HG03159 (cell line): ENCODE data around the gene CNTNAP2.

Experiments used
- ATAC-seq: cut with Tn5 transposase; IDR thresholded peaks from one replicate; pipeline ENCODE4 v1.9.1; 2021; ENCODE audit warnings: mild to moderate bottlenecking, moderate library complexity; ENCODE audit not compliant: unreplicated experiment

CNTNAP2 gene

GRCh38 chr7:148210804-148211325 is 2094.3 kb downstream of the CNTNAP2 start:
- no peak for ATAC-seq

- no peak for ATAC-seq
Measured at GRCh38 chr7:148211740-148212151, 2095.1 kb downstream of the CNTNAP2 start.

- ATAC-seq: no peak
Measured at GRCh38 chr7:148212731-148213130, 2096.1 kb downstream of the CNTNAP2 start.

GRCh38 chr7:148214101-148214500 is 2097.5 kb downstream of the CNTNAP2 start:
- no peak for ATAC-seq

GRCh38 chr7:148218603-148219002 is 2102.0 kb downstream of the CNTNAP2 start:
- no peak for ATAC-seq

- ATAC-seq: no peak
Measured at GRCh38 chr7:148222721-148223120, 2106.1 kb downstream of the CNTNAP2 start.

- no peak for ATAC-seq
Measured at GRCh38 chr7:148223160-148223559, 2106.6 kb downstream of the CNTNAP2 start.

GRCh38 chr7:148223738-148224137 is 2107.1 kb downstream of the CNTNAP2 start:
- no peak for ATAC-seq

GRCh38 chr7:148230296-148230695 is 2113.7 kb downstream of the CNTNAP2 start:
- ATAC-seq: no peak

- no peak for ATAC-seq
Measured at GRCh38 chr7:148230883-148231282, 2114.3 kb downstream of the CNTNAP2 start.

- ATAC-seq: no peak
Measured at GRCh38 chr7:148232784-148233183, 2116.2 kb downstream of the CNTNAP2 start.

- ATAC-seq: no peak
Measured at GRCh38 chr7:148234715-148235114, 2118.1 kb downstream of the CNTNAP2 start.

GRCh38 chr7:148238761-148239325 is 2122.2 kb downstream of the CNTNAP2 start:
- ATAC-seq: no peak

- ATAC-seq: peak; percentile 30
Measured at GRCh38 chr7:148241700-148242293, 2125.2 kb downstream of the CNTNAP2 start.

GRCh38 chr7:148242294-148242821 is 2125.8 kb downstream of the CNTNAP2 start:
- peak; percentile 96 for ATAC-seq

GRCh38 chr7:148245381-148245780 is 2128.8 kb downstream of the CNTNAP2 start:
- no peak for ATAC-seq

GRCh38 chr7:148253629-148254028 is 2137.0 kb downstream of the CNTNAP2 start:
- ATAC-seq: peak; percentile 81

GRCh38 chr7:148255333-148255732 is 2138.7 kb downstream of the CNTNAP2 start:
- ATAC-seq: no peak

GRCh38 chr7:148256433-148256832 is 2139.8 kb downstream of the CNTNAP2 start:
- no peak for ATAC-seq

- ATAC-seq: no peak
Measured at GRCh38 chr7:148260599-148260998, 2144.0 kb downstream of the CNTNAP2 start.

- ATAC-seq: no peak
Measured at GRCh38 chr7:148261523-148261922, 2144.9 kb downstream of the CNTNAP2 start.

- no peak for ATAC-seq
Measured at GRCh38 chr7:148261996-148262688, 2145.5 kb downstream of the CNTNAP2 start.
